Uterus (tissue), 2 donors: ENCODE results near the gene SRGAP2C.
"Not testable (repeated sequence)": the region's sequence is repeated elsewhere in the genome, so short reads cannot be mapped to it uniquely, and the experiment has no call there.

ENCODE experiments used
- CTCF ChIP-seq, 4 experiments: fragments of 200-600 bp in 2 of 4; fragments of 450-650 bp in 2 of 4; sonication (generic) in 2 of 4; IDR thresholded peaks; one replicate each; pipeline ENCODE4 v1.5.1; 2016 to 2019; ENCODE audit warnings: antibody characterized with exemption in 4 of 4, mild to moderate bottlenecking in 2 of 4, moderate library complexity in 1 of 4
- POLR2A ChIP-seq, 2 donors: fragments of 450-650 bp; IDR thresholded peaks; one replicate each; pipeline ENCODE4 v1.6.1; 2016; ENCODE audit warnings: antibody characterized with exemption in 2 of 2, mild to moderate bottlenecking in 1 of 2, moderate library complexity in 1 of 2

GRCh38 chr1:121167225-121167738, 17.5 kb upstream of the SRGAP2C start:
- not testable (repeated sequence) for TF ChIP-seq CTCF, POLR2A (IDR thresholded peaks at IDR 0.05)
